Measurements from ENCODE around the gene SCN1A.
A peak's percentile ranks its signal among the peaks of the same experiment; 100 is the strongest.
"Not testable (repeated sequence)": the region's sequence is repeated elsewhere in the genome, so short reads cannot be mapped to it uniquely, and the experiment has no call there.

SCN1A gene

GRCh38 chr2:165972161-165972560, 155.7 kb downstream of the SCN1A start:
- DNase-seq = not testable (repeated sequence)

GRCh38 chr2:165970663-165971062, 157.2 kb downstream of the SCN1A start:
- no peak for DNase-seq

GRCh38 chr2:165969227-165969626, 158.6 kb downstream of the SCN1A start:
- no peak for DNase-seq

GRCh38 chr2:165967746-165968145, 160.1 kb downstream of the SCN1A start:
- no peak for DNase-seq

- DNase-seq = no peak
Observed at GRCh38 chr2:165961818-165962217, 166.0 kb downstream of the SCN1A start.

GRCh38 chr2:165959371-165959770, 168.4 kb downstream of the SCN1A start:
- no peak for DNase-seq

- no peak for DNase-seq
Observed at GRCh38 chr2:165958313-165958960, 169.4 kb downstream of the SCN1A start.

GRCh38 chr2:165957030-165957675, 170.7 kb downstream of the SCN1A start:
- no peak for DNase-seq

- peak; percentile 53 to 98 (median 93) for DNase-seq
Observed at GRCh38 chr2:165953655-165954606, 173.9 kb downstream of the SCN1A start, which contains the start of gene TTC21B. Gene TTC21B, minus strand, starts transcription at chr2:165953776. Its CDS starts 71 bp downstream, at chr2:165953705.

GRCh38 chr2:165953306-165953654, 174.5 kb downstream of the SCN1A start:
- peak in 4 of 51 donors; percentile 58 to 74 (median 65) for DNase-seq

GRCh38 chr2:165952741-165953211, 175.0 kb downstream of the SCN1A start:
- DNase-seq = no peak

GRCh38 chr2:165952085-165952484, 175.7 kb downstream of the SCN1A start:
- no peak for DNase-seq

- DNase-seq = no peak
Observed at GRCh38 chr2:165950438-165950837, 177.4 kb downstream of the SCN1A start.

- DNase-seq = no peak
Observed at GRCh38 chr2:165941827-165942226, 186.0 kb downstream of the SCN1A start.

- no peak for DNase-seq
Observed at GRCh38 chr2:165938237-165938636, 189.6 kb downstream of the SCN1A start.

All from hypothalamus (tissue), 51 donors.